Ishikawa (cell line): ENCODE data around the gene SYNCRIP.

ENCODE experiments used
- CEBPB ChIP-seq: IDR thresholded peaks from 2 replicates; pipeline ENCODE4 v1.6.1; 2012
- EGR1 ChIP-seq: IDR thresholded peaks from 2 replicates; pipeline ENCODE4 v1.6.1; 2012
- EP300 ChIP-seq: IDR thresholded peaks from 2 replicates; pipeline ENCODE4 v1.6.1; 2012; ENCODE audit warnings: borderline replicate concordance
- FOXM1 ChIP-seq: IDR thresholded peaks from 2 replicates; pipeline ENCODE4 v1.6.1; 2012; ENCODE audit warnings: low read depth, borderline replicate concordance
- RAD21 ChIP-seq: IDR thresholded peaks from 2 replicates; pipeline ENCODE4 v1.6.1; 2012; ENCODE audit warnings: low read depth
- REST ChIP-seq: IDR thresholded peaks from 2 replicates; pipeline ENCODE4 v1.6.1; 2012; ENCODE audit warnings: low read depth, mild to moderate bottlenecking
- TAF1 ChIP-seq: IDR thresholded peaks from 2 replicates; pipeline ENCODE4 v1.6.1; 2012; ENCODE audit warnings: low read depth, mild to moderate bottlenecking
- TCF12 ChIP-seq: IDR thresholded peaks from 2 replicates; pipeline ENCODE4 v1.6.1; 2012; ENCODE audit warnings: low read depth
- TEAD4 ChIP-seq: IDR thresholded peaks from 2 replicates; pipeline ENCODE4 v1.6.1; 2012
- YY1 ChIP-seq: IDR thresholded peaks from 2 replicates; pipeline ENCODE4 v1.6.1; 2012; ENCODE audit warnings: low read depth
- ZBTB7A ChIP-seq: IDR thresholded peaks from 2 replicates; pipeline ENCODE4 v1.6.1; 2012; ENCODE audit warnings: low read depth
- TF ChIP-seq, protein P1 (sequence below): IDR thresholded peaks from 2 replicates; pipeline ENCODE4 v1.6.1; 2012

DNA sequence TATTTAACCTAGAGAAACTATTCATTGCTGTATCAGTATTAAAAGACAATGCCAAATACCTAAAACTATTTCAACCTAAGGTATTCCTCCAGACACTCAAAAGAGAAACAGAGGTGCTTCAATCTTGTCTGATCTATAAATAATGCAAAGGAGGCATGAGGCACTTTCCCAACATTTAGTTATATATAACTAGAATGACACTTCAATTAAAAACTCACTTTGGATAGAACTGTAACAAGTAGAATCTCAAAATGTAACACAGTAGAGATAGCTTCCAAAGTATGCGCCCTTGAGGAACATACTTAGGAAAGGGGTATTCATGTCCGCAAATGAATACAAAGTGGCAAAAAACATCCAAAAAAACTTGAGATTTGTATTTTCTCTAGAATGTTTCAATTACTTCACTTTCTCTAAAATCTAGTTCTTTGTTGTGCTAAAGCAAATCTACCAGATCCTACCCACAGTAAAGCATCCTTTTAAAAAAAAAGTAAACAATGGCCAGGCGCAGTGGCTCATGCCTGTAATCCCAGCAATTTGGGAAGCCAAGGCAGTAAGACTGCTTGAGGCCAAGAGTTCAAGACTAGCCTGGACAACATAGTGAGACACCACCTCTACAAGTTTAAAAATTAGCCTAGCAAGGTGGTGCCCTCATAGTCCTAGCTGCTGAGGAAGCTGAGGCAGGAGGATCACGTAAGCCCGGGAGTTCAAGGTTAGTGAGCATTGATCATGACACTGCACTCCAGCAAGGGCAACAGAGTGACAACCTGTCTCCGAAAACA lies 10.3 kb downstream of the SYNCRIP start:
- no peak for TF ChIP-seq REST
- no peak for TF ChIP-seq RAD21
- no peak for TF ChIP-seq ZBTB7A
- no peak for TF ChIP-seq TAF1
- no peak for TF ChIP-seq EP300
- TF ChIP-seq EGR1: no peak
- no peak for TF ChIP-seq FOXM1
- TF ChIP-seq CEBPB: no peak
- no peak for TF ChIP-seq YY1
- no peak for TF ChIP-seq TEAD4
- TF ChIP-seq, protein P1, sequence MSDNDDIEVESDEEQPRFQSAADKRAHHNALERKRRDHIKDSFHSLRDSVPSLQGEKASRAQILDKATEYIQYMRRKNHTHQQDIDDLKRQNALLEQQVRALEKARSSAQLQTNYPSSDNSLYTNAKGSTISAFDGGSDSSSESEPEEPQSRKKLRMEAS: no peak
- no peak for TF ChIP-seq TCF12
